Measurements from ENCODE around the gene RALY. TPM values are rescaled to one million over a fixed set of nuclear protein-coding genes. Genes with fewer than 3 reads are reported as not detected.
"Not testable (repeated sequence)": the region's sequence is repeated elsewhere in the genome, so short reads cannot be mapped to it uniquely, and the experiment has no call there.

The RALY gene
- total RNA-seq, 2 experiments from 2014 or later, result 136 to 163 TPM

- Histone ChIP-seq H3K36me3 (ENCODE audit: insufficient read depth, low read length) (no peaks in the 10 kb centered on the region), H3K9me2 (ENCODE audit: insufficient read depth, low read length) (no peaks in the 10 kb centered on the region), H4K20me1 (ENCODE audit: insufficient read depth, low read length) (no peaks in the 10 kb centered on the region), H3K4me2 (ENCODE audit: low read length) (peak overlapping the region; percentile 82), H3K9me3 (ENCODE audit: low read length) (no peaks in the 10 kb centered on the region), H3K27ac (ENCODE audit: low read depth, low read length, poor library complexity, severe bottlenecking) (no peak overlapping the region), H3K4me3 (ENCODE audit: low read depth, low read length, poor library complexity, severe bottlenecking) (peak overlapping the region; percentile 54), H3K4me1 (ENCODE audit: insufficient read depth, low read length, poor library complexity, severe bottlenecking) (peaks cover 13% of the 10 kb centered on the region), H3K79me2 (ENCODE audit: insufficient read depth, low read depth, low read length) (no peaks in the 10 kb centered on the region), H2AFZ (ENCODE audit: low read length) (peak overlapping the region; percentile 94; the same call in 1 of the 2 replicates)
- BruUV-seq (replicated peaks), result no TSS peak
- intact Hi-C loops (cut with micrococcal nuclease; ENCODE audit: unreplicated experiment), result loop anchor here (1.0 to 5.0 kb wide), 4 partner anchors 59 to 337 kb away; no protein-coding TSS in a partner anchor
- POLR2A ChIA-PET, result no interaction called here
- TF ChIP-seq EZH2phosphoT487 (IDR thresholded peaks at IDR 0.05; ENCODE audit: borderline replicate concordance, low read depth, low read length), result no peak
- TF ChIP-seq CTCF (conservative IDR thresholded peaks at IDR 0.05; ENCODE audit: low read length), result peak; percentile 96
- CTCF ChIA-PET (ENCODE audit: unreplicated experiment), result no interaction called here
- DNase-seq (ENCODE audit: low spot score), result peak; percentile 84
These were observed 135.9 kb downstream of the RALY start for GRCh38 chr20:34129518-34130162.

GRCh38 chr20:34131491-34131890 is 137.8 kb downstream of the RALY start:
- H3K4me3 ChIP-seq (ENCODE audit: low read depth, low read length, poor library complexity, severe bottlenecking), result no peak overlapping the region
- H3K9me3 ChIP-seq (ENCODE audit: low read length), result no peaks in the 10 kb centered on the region
- intact Hi-C loops (cut with micrococcal nuclease; ENCODE audit: unreplicated experiment), result no loop called here
- DNase-seq (ENCODE audit: low spot score), result no peak
- no peaks in the 10 kb centered on the region for H3K36me3 ChIP-seq (ENCODE audit: insufficient read depth, low read length)
- H3K4me2 ChIP-seq (ENCODE audit: low read length), result no peak overlapping the region
- H4K20me1 ChIP-seq (ENCODE audit: insufficient read depth, low read length), result no peaks in the 10 kb centered on the region
- no peaks in the 10 kb centered on the region for H3K79me2 ChIP-seq (ENCODE audit: insufficient read depth, low read depth, low read length)
- no peak overlapping the region for H2AFZ ChIP-seq (ENCODE audit: low read length)
- no peak overlapping the region for H3K27ac ChIP-seq (ENCODE audit: low read depth, low read length, poor library complexity, severe bottlenecking)
- POLR2A ChIA-PET, result no interaction called here
- no TSS peak for BruUV-seq (replicated peaks)
- CTCF ChIA-PET (ENCODE audit: unreplicated experiment), result no interaction called here
- no peaks in the 10 kb centered on the region for H3K9me2 ChIP-seq (ENCODE audit: insufficient read depth, low read length)
- TF ChIP-seq EZH2phosphoT487 (IDR thresholded peaks at IDR 0.05; ENCODE audit: borderline replicate concordance, low read depth, low read length) (no peak), CTCF (conservative IDR thresholded peaks at IDR 0.05; ENCODE audit: low read length) (no peak)
- H3K4me1 ChIP-seq (ENCODE audit: insufficient read depth, low read length, poor library complexity, severe bottlenecking), result peaks cover 7% of the 10 kb centered on the region

- H3K9me2 ChIP-seq (ENCODE audit: insufficient read depth, low read length); H3K36me3 ChIP-seq (ENCODE audit: insufficient read depth, low read length); H3K4me1 ChIP-seq (ENCODE audit: insufficient read depth, low read length, poor library complexity, severe bottlenecking); H2AFZ ChIP-seq (ENCODE audit: low read length); H3K4me3 ChIP-seq (ENCODE audit: low read depth, low read length, poor library complexity, severe bottlenecking); CTCF ChIA-PET (ENCODE audit: unreplicated experiment); intact Hi-C loops (cut with micrococcal nuclease; ENCODE audit: unreplicated experiment); H3K4me2 ChIP-seq (ENCODE audit: low read length); H3K27ac ChIP-seq (ENCODE audit: low read depth, low read length, poor library complexity, severe bottlenecking); H3K79me2 ChIP-seq (ENCODE audit: insufficient read depth, low read depth, low read length); DNase-seq (ENCODE audit: low spot score); H3K9me3 ChIP-seq (ENCODE audit: low read length); BruUV-seq (replicated peaks); H4K20me1 ChIP-seq (ENCODE audit: insufficient read depth, low read length): not testable (repeated sequence)
- POLR2A ChIA-PET, result interaction anchor here (0.6 kb wide), 1 partner anchor 825 kb away, joined by 4 read pairs; no protein-coding TSS in a partner anchor
These were observed 138.8 kb downstream of the RALY start for GRCh38 chr20:34132491-34132890.

- BruUV-seq (replicated peaks); H3K27ac ChIP-seq (ENCODE audit: low read depth, low read length, poor library complexity, severe bottlenecking); H3K4me3 ChIP-seq (ENCODE audit: low read depth, low read length, poor library complexity, severe bottlenecking); intact Hi-C loops (cut with micrococcal nuclease; ENCODE audit: unreplicated experiment); H3K4me2 ChIP-seq (ENCODE audit: low read length); H3K9me2 ChIP-seq (ENCODE audit: insufficient read depth, low read length); H3K4me1 ChIP-seq (ENCODE audit: insufficient read depth, low read length, poor library complexity, severe bottlenecking); H4K20me1 ChIP-seq (ENCODE audit: insufficient read depth, low read length); DNase-seq (ENCODE audit: low spot score); H3K9me3 ChIP-seq (ENCODE audit: low read length); CTCF ChIA-PET (ENCODE audit: unreplicated experiment); H3K79me2 ChIP-seq (ENCODE audit: insufficient read depth, low read depth, low read length); H3K36me3 ChIP-seq (ENCODE audit: insufficient read depth, low read length); H2AFZ ChIP-seq (ENCODE audit: low read length): not testable (repeated sequence)
- POLR2A ChIA-PET, result interaction anchor here (0.6 kb wide), 2 partner anchors 20 to 825 kb away, joined by 4 to 9 read pairs; no protein-coding TSS in a partner anchor
These were observed 139.2 kb downstream of the RALY start for GRCh38 chr20:34132943-34133342.

- CTCF ChIA-PET (ENCODE audit: unreplicated experiment), result not testable (repeated sequence)
These were observed 139.7 kb downstream of the RALY start for GRCh38 chr20:34133365-34133860.

More at GRCh38 chr20:34133365-34133860, 139.7 kb downstream of the RALY start:
- POLR2A ChIA-PET, result interaction anchor here (0.6 kb wide), 1 partner anchor 21 kb away, joined by 9 read pairs; no protein-coding TSS in a partner anchor
- intact Hi-C loops (cut with micrococcal nuclease; ENCODE audit: unreplicated experiment); H3K9me3 ChIP-seq (ENCODE audit: low read length); BruUV-seq (replicated peaks); H3K4me1 ChIP-seq (ENCODE audit: insufficient read depth, low read length, poor library complexity, severe bottlenecking); H2AFZ ChIP-seq (ENCODE audit: low read length); H3K36me3 ChIP-seq (ENCODE audit: insufficient read depth, low read length); H3K4me2 ChIP-seq (ENCODE audit: low read length); H4K20me1 ChIP-seq (ENCODE audit: insufficient read depth, low read length); H3K27ac ChIP-seq (ENCODE audit: low read depth, low read length, poor library complexity, severe bottlenecking); H3K79me2 ChIP-seq (ENCODE audit: insufficient read depth, low read depth, low read length); H3K9me2 ChIP-seq (ENCODE audit: insufficient read depth, low read length); H3K4me3 ChIP-seq (ENCODE audit: low read depth, low read length, poor library complexity, severe bottlenecking); DNase-seq (ENCODE audit: low spot score): not testable (repeated sequence)
